H9 (cell line): ENCODE results near the gene DUSP6. TPM values are rescaled to one million over a fixed set of nuclear protein-coding genes. Genes with fewer than 3 reads are reported as not detected.

ENCODE experiments used
- DNase-seq: peaks from one replicate; pipeline ENCODE4 v3.0.0-alpha.2; 2017
- H2AFZ ChIP-seq: one replicate; pipeline ENCODE4 v1.6.1; 2013; ENCODE audit warnings: mild to moderate bottlenecking, low read length, control low read depth, moderate library complexity
- H2AK5ac ChIP-seq: 2 replicates; pipeline ENCODE4 v1.6.1; 2013; ENCODE audit warnings: low read length, control low read depth, mixed read lengths; ENCODE audit not compliant: insufficient read length
- H2BK120ac ChIP-seq: one replicate; pipeline ENCODE4 v1.6.1; 2013; ENCODE audit warnings: low read depth, mild to moderate bottlenecking, low read length, control low read depth, inconsistent platforms; ENCODE audit not compliant: poor library complexity, severe bottlenecking
- H2BK12ac ChIP-seq: 2 replicates; pipeline ENCODE4 v1.6.1; 2013; ENCODE audit warnings: low read length, control low read depth, mixed read lengths, low read depth; ENCODE audit not compliant: insufficient read length
- H2BK15ac ChIP-seq: 2 replicates; pipeline ENCODE4 v1.6.1; 2013; ENCODE audit warnings: low read depth, low read length, control low read depth
- H2BK20ac ChIP-seq: one replicate; pipeline ENCODE4 v1.6.1; 2013; ENCODE audit warnings: low read depth, mild to moderate bottlenecking, low read length, control low read depth, inconsistent platforms; ENCODE audit not compliant: poor library complexity, severe bottlenecking
- H2BK5ac ChIP-seq: 2 replicates; pipeline ENCODE4 v1.6.1; 2013; ENCODE audit warnings: low read length, control low read depth, mixed read lengths; ENCODE audit not compliant: insufficient read length
- H3K14ac ChIP-seq: 2 replicates; pipeline ENCODE4 v1.6.1; 2013; ENCODE audit warnings: low read length, control low read depth; ENCODE audit not compliant: insufficient read depth
- H3K18ac ChIP-seq: 2 replicates; pipeline ENCODE4 v1.6.1; 2013; ENCODE audit warnings: low read depth, mild to moderate bottlenecking, mixed read lengths, low read length, control low read depth; ENCODE audit not compliant: insufficient read length
- H3K23ac ChIP-seq: 2 replicates; pipeline ENCODE4 v1.6.1; 2013; ENCODE audit warnings: low read length, control low read depth, mixed read lengths, low read depth; ENCODE audit not compliant: insufficient read length
- H3K23me2 ChIP-seq: 2 replicates; pipeline ENCODE4 v1.6.1; 2013; ENCODE audit warnings: low read depth, mild to moderate bottlenecking, mixed read lengths, low read length, control low read depth; ENCODE audit not compliant: insufficient read length, poor library complexity, severe bottlenecking
- H3K27ac ChIP-seq: 2 replicates; pipeline ENCODE4 v1.5.1; 2013; ENCODE audit warnings: low read length, control low read depth, mixed read lengths, low read depth; ENCODE audit not compliant: insufficient read length
- H3K27me3 ChIP-seq: 2 replicates; pipeline ENCODE4 v1.6.1; 2013; ENCODE audit warnings: low read length, control low read depth, inconsistent platforms; ENCODE audit not compliant: insufficient read depth
- H3K4ac ChIP-seq: 2 replicates; pipeline ENCODE4 v1.6.1; 2013; ENCODE audit warnings: low read depth, mild to moderate bottlenecking, control low read depth, inconsistent platforms, low read length, moderate library complexity
- H3K4me1 ChIP-seq: 2 replicates; pipeline ENCODE4 v1.6.1; 2013; ENCODE audit warnings: low read length, control low read depth, inconsistent platforms; ENCODE audit not compliant: insufficient read depth
- H3K4me2 ChIP-seq: 2 replicates; pipeline ENCODE4 v1.6.1; 2013; ENCODE audit warnings: low read length, control low read depth, mixed read lengths; ENCODE audit not compliant: insufficient read length, insufficient read depth
- H3K56ac ChIP-seq: 2 replicates; pipeline ENCODE4 v1.6.1; 2013; ENCODE audit warnings: low read depth, mild to moderate bottlenecking, mixed read lengths, low read length, control low read depth; ENCODE audit not compliant: insufficient read length
- H3K79me1 ChIP-seq: 2 replicates; pipeline ENCODE4 v1.6.1; 2013; ENCODE audit warnings: low read depth, mild to moderate bottlenecking, moderate library complexity, low read length, control low read depth, inconsistent platforms; ENCODE audit not compliant: insufficient read depth, poor library complexity, severe bottlenecking
- H3K79me2 ChIP-seq: 2 replicates; pipeline ENCODE4 v1.6.1; 2013; ENCODE audit warnings: low read length, control low read depth, inconsistent platforms; ENCODE audit not compliant: insufficient read depth
- H3K9ac ChIP-seq: 2 replicates; pipeline ENCODE4 v1.6.1; 2013; ENCODE audit warnings: low read length, control low read depth, mixed read lengths; ENCODE audit not compliant: insufficient read length; ENCODE audit errors: extremely low read depth
- H3K9me3 ChIP-seq: one replicate; pipeline ENCODE4 v1.6.1; 2013; ENCODE audit warnings: low read depth, low read length, inconsistent platforms; ENCODE audit not compliant: control insufficient read depth
- H3T11ph ChIP-seq: one replicate; pipeline ENCODE4 v1.6.1; 2013; ENCODE audit warnings: mild to moderate bottlenecking, low read length, control low read depth, inconsistent platforms
- H4K20me1 ChIP-seq: one replicate; pipeline ENCODE4 v1.6.1; 2013; ENCODE audit not compliant: control insufficient read depth, insufficient read length, insufficient read depth
- H4K5ac ChIP-seq: 2 replicates; pipeline ENCODE4 v1.6.1; 2013; ENCODE audit warnings: low read depth, mild to moderate bottlenecking, mixed read lengths, low read length, control low read depth; ENCODE audit not compliant: insufficient read length
- H4K8ac ChIP-seq: replicated peaks from 2 replicates; pipeline ENCODE4 v1.6.1; 2013; ENCODE audit warnings: low read length, control low read depth, mixed read lengths, low read depth; ENCODE audit not compliant: insufficient read length
- H4K91ac ChIP-seq: 2 replicates; pipeline ENCODE4 v1.6.1; 2013; ENCODE audit warnings: low read depth, mild to moderate bottlenecking, moderate library complexity, mixed read lengths, low read length, control low read depth; ENCODE audit not compliant: insufficient read length
- H3K27ac Mint-ChIP-seq, 3 experiments: 2 replicates in 2 of 3; 3 replicates in 1 of 3; pipeline ENCODE4 v1.8.0; 2020 to 2021; ENCODE audit warnings: mixed read lengths in 3 of 3, mild to moderate bottlenecking in 1 of 3, moderate library complexity in 1 of 3
- H3K27me3 Mint-ChIP-seq: 2 replicates; pipeline ENCODE4 v1.8.0; 2021; ENCODE audit warnings: low read depth, mild to moderate bottlenecking, moderate library complexity, mixed read lengths
- H3K36me3 Mint-ChIP-seq, 3 experiments: 2 replicates in 2 of 3; 3 replicates in 1 of 3; pipeline ENCODE4 v1.8.0; 2020 to 2021; ENCODE audit warnings: low read depth in 3 of 3, mixed read lengths in 3 of 3; ENCODE audit not compliant: insufficient read depth in 1 of 3
- H3K4me1 Mint-ChIP-seq, 2 experiments: 2 replicates each; pipeline ENCODE4 v1.8.0; 2020; ENCODE audit warnings: mixed read lengths in 2 of 2
- H3K4me3 Mint-ChIP-seq, 2 experiments: 2 replicates in 1 of 2; 3 replicates in 1 of 2; pipeline ENCODE4 v1.8.0; 2020 to 2021; ENCODE audit warnings: mild to moderate bottlenecking in 2 of 2, mixed read lengths in 2 of 2, moderate library complexity in 1 of 2
- H3K9me3 Mint-ChIP-seq, 2 experiments: 2 replicates in 1 of 2; 3 replicates in 1 of 2; pipeline ENCODE4 v1.8.0; 2020; ENCODE audit warnings: mild to moderate bottlenecking in 2 of 2, mixed read lengths in 2 of 2, moderate library complexity in 1 of 2
- CTCF ChIP-seq: fragments of 200-600 bp; sonication (generic); conservative IDR thresholded peaks from 3 replicates; pipeline ENCODE4 v1.8.0; 2021; ENCODE audit warnings: antibody characterized with exemption, mild to moderate bottlenecking
- WGBS: extraction: QIAGEN DNeasy Blood & Tissue Kit; methylation state at CpG from one replicate; pipeline ENCODE4 v1.1.7; 2013; ENCODE audit warnings: missing lambda C conversion rate, low lambda C conversion rate, mixed read lengths; ENCODE audit not compliant: insufficient read length; ENCODE audit errors: extremely low coverage; 5-methylcytosine and 5-hydroxymethylcytosine counted together
- total RNA-seq: library from RNA; stranded (reverse); gene quantifications from 2 replicates; pipeline ENCODE4 v1.2.1, GENCODE V29; 2021

Gene DUSP6
- total RNA-seq, 1 experiment from 2014 or later, result 35.3 TPM

GRCh38 chr12:89389755-89390661 lies 37.7 kb upstream of the DUSP6 start:
- no peak overlapping the region for H3K4me2 ChIP-seq

More at GRCh38 chr12:89389755-89390661, 37.7 kb upstream of the DUSP6 start:
- Mint-ChIP-seq H3K9me3 (no peaks in the 10 kb centered on the region), H3K27me3 (no peaks in the 10 kb centered on the region), H3K36me3 (no peaks in the 10 kb centered on the region), H3K4me3 (no peak overlapping the region), H3K27ac (no peak overlapping the region; a peak in 1 of 7 replicates), H3K4me1 (peaks cover 10 to 12% of the 10 kb centered on the region in 2 experiments)
- no peak for TF ChIP-seq CTCF
- Histone ChIP-seq H2BK20ac (no peak overlapping the region), H3K27me3 (no peaks in the 10 kb centered on the region), H3T11ph (no peak overlapping the region), H3K27ac (no peak overlapping the region), H4K5ac (no peak overlapping the region), H3K4ac (no peak overlapping the region), H3K9me3 (no peaks in the 10 kb centered on the region), H2BK15ac (no peak overlapping the region), H3K18ac (no peak overlapping the region), H2BK120ac (no peak overlapping the region), H2BK12ac (no peak overlapping the region), H3K4me1 (peaks cover 7% of the 10 kb centered on the region; the same call in 1 of the 2 replicates), H2AK5ac (no peak overlapping the region), H3K23me2 (no peaks in the 10 kb centered on the region), H3K56ac (no peak overlapping the region), H3K9ac (no peak overlapping the region), H3K79me2 (no peaks in the 10 kb centered on the region), H4K91ac (no peak overlapping the region), H2BK5ac (no peak overlapping the region), H4K8ac (no peak overlapping the region), H2AFZ (no peak overlapping the region), H4K20me1 (no peaks in the 10 kb centered on the region), H3K79me1 (no peaks in the 10 kb centered on the region), H3K14ac (no peak overlapping the region), H3K23ac (no peak overlapping the region)
- no peak for DNase-seq
- no CpG with 5 or more reads among the region's 6 CpGs for WGBS
